Stimulated activated CD4-positive, alpha-beta T cell treated with anti-CD3 and anti-CD28 coated beads, TNF-alpha, amount 100 ng/mL, for 48 hours (primary cell): Measurements from ENCODE around the gene DPP4.
A peak's percentile ranks its signal among the peaks of the same experiment; 100 is the strongest.

Source experiments
- DNase-seq, 3 donors: peaks; one replicate each; pipeline ENCODE4 v3.0.0-alpha.2; 2020; ENCODE audit warnings: low read depth in 3 of 3

The DPP4 gene

DNA sequence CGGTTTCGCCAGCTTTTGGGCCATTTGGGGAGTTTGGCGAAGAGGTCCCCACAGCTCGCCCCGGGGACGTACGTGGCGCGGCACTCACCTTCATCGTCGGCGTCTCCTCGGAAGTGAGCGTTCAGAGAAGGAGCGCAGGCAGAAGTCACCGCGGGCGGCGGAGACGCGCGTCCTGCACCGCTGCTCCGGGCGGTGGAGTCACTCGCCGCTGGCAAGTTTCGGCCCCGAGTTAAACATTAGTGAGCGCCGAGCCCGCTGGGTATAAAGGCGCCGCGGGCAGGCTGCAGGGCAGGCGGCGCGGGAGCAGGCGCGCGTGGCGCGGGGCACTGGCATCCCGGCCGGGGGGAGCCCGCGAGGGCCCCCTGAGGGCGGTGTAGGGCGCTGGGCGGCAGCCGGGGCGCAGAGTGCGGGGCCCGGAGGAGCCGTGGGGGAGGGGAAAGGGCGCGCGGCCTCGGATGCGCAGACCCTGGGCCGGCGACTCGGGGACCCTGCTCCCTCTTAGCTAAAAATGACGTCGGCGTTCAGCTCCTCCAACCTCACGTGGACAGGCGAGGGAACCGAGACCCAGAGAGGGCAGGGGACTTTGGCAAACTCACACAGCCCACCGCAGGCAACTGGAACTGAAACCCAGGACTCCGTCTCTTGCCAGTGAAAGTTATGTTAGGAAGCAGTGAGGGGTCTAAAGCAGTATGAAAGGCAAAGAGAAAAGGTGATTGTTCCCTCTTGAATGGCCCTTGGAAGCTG is at the start of gene DPP4:
DPP4 (minus strand) TSS at position 328 of the 744 bp plus-strand sequence; CDS start at position 94, 234 bp downstream.
- DNase-seq, result peak in 1 of 3 donors; percentile 51

DNA sequence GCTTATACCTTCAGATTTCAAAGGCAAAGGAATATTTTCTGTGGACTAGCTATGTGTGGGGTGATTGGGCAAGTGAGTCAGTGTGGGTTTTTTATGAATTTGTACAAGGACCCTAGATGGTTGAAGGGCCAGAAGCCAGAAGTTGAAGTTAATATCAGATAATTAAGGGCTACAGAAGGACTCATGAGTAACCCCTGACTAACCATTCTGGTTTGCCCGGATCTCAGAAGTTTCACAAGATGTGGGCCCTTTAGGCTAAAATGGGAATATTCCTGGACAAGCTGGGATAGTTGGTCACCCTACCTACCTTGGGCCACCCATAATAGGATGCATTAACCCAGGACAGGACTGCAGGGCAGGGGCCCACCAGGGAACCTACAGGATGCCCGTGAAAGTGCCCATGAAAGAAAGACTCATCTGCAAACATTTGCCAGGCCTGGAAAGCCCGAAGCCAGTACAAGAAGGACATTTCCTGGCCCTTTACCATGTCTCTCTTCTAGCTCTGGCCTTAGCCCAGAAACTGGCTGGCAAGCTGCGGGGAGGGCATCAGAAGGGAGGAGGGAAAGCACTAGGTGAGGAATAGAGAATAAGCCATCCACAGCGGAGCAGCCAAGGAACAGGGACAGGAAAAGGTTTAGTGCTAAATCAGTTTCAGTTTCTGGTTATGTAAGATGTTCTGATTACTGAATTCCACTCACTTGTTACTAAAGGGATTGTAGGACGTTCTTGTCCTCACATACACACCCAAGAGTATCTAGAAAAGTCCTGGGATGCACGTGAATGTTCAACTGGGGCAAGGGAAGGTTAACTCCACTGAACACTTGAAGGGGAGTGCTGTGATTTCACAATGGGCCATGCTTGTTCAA is 44.4 kb upstream of the DPP4 start:
- DNase-seq, result no peak

DNA sequence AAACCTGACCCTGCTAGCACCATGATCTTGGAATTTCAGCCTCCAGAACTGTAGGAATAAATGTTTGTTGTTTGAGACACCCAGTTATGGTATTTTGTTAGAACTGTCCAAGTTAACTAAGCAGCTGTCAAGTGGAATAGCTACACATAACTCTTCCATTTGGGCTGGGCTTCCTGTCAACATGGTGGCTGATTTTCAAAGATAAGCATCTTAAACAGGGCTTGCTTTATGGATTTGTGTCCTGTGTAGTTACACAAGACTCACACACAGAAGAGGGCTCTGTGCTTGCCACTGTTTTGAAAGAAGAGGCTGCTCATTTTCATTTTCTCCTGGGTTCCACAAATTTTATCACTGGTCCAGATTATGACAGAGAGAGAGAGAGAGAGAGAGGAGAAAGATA is 42.3 kb upstream of the DPP4 start:
- DNase-seq, result no peak

DNA sequence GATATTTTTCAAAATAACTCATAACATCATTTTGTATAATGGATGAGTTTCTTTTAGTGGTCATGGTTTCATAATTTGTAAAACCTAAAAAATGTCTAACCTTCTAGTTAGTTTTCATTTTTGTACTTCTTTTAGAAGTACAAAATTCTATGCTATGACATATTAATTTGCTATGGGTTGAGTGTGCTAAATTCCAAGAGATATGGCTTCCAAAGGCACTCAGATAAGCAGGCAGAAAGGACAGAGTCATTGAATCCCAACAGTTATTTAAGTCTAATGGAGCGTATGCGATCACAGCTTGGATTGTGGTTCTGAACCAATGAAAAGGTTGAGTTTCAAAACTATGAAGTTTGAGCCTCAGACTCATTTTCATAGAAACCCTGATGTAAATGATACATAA is 41.1 kb upstream of the DPP4 start:
- DNase-seq, result no peak

DNA sequence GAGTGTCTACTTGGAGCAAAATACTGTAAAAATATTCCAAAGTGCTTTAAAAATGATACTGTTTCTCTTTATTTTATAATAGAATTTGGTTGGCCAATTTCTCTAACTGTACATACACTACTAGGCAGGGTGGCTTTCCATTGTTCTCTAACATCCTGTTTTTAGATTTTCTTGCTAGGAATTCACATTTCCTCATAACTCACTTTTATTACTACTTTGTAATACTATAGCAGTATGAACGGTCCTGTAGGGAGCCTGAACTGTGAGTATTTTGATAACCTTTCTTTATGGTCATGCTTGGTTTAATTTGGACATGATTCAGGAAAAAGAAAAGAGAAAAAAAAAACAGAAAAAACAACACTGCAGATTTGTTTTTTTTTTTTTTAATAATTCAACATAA is 40.3 kb upstream of the DPP4 start:
- no peak for DNase-seq

DNA sequence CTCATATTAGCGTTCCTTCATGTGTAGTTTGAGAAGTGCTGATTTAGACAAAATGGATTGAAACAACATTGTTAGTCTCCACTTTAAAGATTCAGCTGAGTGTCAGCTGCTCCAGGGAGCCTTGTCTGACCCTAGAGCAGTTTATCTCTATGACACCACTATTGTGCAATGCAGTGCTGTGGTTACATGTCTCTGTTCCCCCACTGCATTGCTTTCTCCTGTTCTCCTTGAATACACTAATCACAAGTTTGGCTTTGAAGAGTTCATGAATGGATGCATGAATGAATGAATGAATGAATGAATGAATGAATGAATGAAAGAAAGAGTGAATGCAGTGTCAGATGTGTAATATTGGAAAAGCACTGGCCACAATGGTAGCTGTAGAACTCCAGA is 39.8 kb upstream of the DPP4 start:
- DNase-seq, result no peak

DNA sequence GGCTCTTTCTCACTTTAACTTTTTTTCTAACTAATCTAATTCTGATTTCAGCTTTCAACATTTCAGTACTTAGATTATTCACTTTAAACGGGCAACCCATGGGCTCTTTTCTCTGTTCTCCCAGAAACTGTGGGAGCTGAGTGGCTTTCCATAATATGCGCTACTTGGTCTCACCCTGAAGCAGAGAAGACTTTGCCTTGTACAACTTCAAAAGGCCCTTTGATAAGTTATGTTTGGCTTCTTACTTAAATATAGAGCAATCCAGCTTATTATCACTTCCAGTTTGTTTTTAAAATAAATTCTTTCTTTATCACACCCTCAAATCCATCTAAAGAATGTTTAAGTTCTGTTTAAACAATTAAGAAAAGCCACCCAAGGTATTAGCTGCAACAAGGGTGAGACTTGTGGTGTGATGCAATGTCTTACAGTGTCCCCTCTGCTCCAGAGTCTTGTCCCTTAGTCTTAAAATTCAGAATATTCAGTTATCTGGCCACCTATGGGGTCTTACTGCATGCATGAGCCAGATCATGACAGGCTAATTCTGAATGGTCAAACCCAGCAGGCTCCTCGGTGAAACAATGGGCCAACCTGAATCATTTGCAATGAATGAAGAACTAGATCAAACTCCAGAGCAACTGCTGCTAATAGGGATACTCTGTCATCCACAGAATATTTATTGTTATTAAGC is 39.2 kb upstream of the DPP4 start:
- DNase-seq, result no peak

DNA sequence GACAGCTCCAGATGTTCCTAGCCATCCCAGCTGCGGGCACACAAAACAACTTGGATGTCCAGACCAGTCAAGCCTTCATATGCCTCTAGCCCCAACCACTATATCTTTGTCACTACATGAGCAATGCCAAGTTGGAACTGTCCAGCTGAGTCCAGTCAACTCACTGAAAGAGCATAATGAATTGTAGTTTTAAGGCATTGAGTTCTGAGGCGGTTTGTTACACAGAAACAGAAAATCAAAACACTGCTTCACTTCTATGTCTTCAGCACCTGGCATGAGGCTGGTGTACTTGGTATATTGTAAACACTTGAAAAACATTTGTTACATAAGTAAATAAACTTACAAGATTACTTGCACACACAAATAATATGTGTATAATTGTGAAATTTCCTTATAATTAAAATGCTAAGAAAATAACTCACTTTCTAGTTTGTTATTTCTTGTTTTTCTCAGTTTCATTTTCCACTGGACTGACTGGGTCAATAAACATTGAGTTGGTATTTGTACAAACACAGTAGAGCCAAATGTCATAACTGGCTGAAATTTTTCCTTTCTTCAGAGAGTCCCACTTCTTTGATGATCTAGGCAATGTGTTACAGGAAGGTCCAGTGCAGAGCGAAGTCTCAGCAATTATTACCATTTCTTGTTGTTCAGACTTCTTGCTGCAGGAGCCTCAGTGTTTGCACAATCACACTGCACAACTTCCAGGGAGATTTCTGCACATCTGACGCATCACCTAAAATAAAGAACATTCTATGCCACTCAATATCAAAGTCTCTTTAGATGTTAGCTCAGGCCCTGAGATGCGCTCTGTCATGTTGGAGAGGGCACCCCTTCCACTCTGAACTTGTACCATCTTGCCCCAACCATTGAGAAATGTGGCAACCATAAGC is 38.2 kb upstream of the DPP4 start:
- DNase-seq, result no peak

DNA sequence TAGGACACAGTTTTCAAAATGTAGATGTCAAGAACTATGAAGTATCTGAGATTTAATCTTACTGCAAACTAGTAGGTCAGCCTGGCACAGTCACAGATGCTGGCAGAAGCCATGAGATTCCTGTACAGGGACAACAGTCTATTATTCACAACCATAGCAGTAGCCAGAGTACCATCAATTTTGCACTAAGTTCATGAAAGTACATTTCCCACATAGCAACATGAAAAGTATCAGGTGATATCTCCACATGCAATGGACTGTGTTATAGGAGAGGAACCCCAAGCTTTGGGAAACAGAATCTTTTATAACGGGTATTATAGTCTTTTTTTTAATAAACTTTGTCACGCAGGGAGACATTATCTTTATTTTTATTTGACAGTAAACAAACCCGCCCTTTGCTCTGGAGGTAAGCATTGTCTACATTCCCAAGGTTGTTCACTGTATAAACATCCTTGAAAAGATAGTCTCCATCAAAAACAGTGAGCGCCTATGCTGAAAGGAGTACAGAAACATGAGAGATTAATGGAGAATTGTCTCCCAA is 33.4 kb upstream of the DPP4 start:
- DNase-seq, result no peak

DNA sequence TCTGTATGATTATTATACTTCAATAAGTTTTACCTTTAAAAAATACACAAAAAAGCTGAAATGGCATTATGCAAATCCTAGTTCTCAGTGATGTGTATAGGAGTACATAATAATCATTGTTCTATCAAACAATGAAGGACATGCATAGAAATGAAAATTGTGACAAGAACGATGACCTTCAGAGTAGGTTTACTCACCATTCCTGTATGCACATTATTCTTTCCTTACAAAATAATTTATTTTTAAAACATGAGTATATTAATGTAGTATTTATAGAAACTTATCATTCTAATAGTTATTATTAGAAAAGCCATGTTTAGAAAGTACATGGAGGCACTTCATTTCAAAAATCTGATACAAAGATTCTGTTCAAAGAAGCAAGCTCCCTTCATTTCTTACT is 32.7 kb upstream of the DPP4 start:
- DNase-seq, result no peak

DNA sequence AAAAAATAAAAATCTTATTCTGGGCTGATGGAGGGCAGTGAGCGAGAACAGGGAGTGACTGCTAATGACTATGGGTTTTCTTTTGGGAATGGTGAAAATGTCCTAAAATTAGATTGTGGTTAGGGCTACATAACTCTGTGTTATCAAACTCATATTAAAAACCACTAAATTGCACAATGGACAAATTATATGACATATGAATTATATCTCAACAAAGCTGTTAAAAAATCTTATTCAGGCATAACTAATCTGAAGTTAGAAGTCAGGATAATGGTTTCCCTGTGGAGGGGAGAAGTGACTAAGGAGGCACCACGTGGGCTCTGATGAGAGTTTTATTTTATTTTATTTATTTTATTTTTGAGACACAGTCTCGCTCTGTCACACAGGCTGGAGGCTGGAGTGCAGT is 32.1 kb upstream of the DPP4 start:
- DNase-seq, result no peak

DNA sequence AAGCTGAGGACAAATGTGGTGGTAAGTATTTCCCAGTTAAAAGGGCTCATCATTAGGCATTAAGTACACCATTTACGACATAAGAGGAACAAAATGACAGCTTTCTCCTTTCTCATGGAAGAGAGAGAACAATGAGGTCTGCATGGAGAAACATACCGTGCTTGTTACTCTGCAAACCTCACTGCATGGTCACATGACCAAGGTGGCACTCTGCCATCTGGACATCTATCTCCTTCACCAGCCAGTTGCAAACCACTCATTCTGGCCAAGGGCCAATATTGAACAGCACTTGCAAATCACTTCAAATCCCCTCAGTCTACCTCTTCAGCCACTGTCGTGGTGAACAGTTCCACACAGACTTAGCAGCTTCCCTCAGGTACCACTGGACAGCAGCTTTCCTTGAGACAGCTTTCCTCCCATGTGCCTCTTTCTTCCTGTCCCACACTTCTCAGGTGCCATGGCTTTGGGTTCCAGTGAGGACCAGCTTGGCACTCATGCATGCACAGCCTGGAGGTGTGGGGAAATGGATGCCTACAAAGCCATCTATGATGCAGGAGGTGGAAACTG is 29.5 kb upstream of the DPP4 start:
- no peak for DNase-seq

DNA sequence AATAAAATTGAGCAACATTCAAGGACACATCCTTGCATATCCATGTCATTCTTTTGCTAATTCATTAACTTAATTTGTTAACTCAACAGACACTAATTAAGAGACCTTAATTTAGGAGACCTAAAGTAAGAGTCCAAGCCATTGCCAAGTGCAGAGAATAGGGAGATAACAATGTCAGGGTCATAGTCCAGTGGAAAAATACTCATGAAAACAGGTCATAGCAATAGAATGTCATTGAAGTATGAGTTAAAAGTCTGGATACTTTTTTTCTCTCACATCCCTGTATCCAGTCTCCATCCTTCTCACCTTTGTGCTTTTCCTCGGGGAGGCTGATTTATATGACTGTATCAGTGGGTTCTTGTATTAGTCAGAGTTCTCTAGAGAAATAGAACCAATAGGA is 26.6 kb upstream of the DPP4 start:
- no peak for DNase-seq

DNA sequence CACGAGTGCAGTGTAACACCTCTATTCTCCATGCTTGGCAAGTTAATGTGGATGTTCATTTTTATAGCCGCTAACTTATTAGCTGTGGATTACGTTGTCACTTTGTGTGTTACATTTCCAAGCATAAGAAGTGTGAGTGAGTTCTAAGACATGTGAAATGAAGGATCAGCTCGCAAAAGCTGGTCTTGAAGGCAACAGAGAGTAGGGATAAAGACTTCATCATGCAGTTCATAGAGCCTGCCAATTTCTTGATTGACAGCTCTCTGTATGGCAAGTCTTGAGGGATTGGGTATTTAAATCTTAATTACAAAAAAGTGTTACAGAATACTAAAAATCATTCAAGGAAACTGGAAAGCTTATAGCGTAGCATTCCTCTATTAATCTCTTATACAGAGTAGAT is 25.8 kb upstream of the DPP4 start:
- DNase-seq, result no peak

DNA sequence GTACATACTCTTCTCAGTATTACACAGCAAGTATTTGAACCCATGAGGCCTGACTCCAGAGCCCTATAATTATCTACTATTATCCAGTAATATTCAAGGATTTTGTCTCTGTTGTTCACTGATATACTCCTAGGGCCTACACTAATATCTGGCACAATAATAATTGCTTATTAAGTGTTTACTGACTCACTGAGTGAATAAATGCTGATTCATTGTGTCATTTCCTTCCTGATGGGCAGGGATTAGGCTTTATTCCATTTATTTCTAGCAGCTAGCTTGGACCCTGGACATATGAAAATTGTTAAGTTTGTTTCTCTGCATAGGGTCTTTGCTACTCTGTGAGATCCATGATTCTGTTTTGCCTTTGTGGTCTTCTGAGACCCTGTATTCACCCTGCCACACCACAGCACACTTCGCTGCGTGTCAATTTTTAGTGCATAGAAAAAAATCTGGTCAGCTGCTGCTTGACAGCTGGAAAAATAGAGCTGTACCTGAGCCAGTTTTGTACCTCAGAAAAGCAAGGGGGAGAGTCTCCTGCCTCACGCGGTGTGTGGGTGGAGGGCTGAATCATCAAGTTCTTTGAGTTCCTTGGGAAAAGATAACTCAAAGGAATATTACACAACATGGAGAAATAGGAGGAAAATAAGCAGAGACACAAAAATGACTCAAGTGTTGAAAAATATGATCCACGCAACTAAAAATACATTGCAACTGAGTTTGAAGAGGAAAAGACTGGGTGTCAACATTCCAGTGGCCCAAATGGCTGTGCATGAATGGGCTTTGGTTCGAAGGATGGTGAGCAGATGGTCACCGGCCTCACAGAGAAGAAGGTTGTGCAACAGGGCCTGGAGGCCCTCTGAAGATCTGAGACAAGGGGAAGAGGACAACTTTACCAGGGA is 18.9 kb upstream of the DPP4 start:
- DNase-seq, result no peak

DNA sequence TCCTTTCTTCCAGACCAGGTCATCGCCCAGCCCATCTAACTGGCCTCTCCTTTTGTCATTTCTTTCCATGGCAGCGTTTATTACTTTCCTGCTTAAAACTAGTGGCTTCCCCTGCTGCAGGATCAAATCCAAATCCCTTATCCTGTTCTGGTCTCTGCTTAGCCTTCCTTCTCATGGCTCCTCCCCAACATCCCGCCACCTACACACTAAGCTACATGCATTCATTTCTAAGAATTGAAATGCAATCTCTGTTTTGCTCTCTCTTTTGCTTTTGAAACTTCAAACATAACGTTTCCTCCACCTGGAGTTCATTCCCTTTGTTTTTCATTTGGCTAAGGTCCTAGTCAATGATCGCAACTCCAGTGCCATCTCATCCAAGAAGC is 18.0 kb upstream of the DPP4 start:
- DNase-seq, result no peak

DNA sequence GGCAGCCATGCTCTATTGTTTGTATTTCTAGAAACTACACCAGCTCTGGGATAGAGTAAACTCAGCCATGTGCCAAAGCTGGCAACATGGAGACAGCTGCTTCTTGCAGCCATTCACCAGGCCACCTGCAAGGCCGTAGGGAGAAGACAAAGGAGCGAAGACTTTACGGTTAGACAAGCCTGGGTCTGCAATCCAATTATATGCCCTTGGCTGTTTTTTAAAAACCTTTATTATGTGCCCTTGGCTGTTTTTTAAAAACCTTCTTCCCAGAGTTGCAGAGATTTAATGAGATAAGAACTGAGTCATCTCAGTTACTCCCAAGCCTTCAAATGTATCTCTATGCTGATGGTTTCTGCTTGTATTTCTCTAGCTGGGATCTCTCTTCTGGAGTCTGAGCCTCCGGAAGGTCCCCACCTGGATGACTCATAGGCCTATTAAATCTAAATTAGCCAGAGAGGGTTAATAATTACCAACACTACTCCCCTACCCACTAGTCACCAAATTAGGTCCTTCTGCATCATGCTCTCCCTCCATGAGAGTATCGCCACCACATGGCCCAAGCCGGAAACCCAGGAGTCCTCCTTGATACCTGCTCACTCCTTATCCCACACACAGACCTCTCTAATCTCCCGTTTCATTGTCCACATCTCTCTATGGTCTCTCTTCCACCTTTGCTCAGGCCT is 17.5 kb upstream of the DPP4 start:
- no peak for DNase-seq

DNA sequence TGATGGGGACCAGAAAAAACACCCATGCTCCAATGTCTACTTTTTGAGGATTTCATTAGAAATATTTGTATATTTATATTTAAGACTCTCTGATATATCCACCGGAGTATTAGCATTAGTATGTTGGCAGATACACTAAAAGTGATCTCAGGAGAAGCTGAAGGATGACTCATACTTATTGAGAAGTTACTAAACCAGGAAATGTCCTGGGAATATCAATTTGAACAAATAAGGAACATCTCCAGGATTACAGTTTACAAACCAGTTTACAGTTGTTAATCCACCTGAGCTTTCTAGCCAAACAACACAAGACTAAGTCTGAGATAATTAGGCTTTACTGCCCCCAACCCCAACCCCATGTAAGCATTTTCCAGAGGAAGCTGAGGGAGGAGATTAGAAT is 16.1 kb upstream of the DPP4 start:
- DNase-seq, result no peak

DNA sequence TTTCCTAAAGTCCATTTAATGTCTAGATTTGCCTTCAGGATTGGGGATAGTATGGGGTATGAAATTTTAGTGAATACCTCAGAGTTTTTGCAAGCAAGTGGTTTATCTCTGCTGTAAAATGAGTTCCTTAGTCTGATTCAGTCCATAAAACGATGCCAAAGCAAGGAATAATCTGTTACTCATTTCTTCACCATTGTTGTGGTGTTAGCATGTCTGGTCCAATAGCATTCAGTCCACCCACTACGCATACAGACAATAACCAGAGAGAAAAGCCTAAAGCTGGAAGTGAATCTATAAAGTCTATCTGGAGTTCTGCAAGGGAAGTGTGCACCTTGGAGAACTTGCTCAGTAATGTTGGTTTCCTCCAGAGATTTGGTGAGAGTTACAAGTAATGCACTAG is 12.9 kb upstream of the DPP4 start:
- no peak for DNase-seq
